Stimulated activated CD8-positive, alpha-beta memory T cell treated with anti-CD3 and anti-CD28 coated beads, Interleukin-4, amount 100 ng/mL, for 48 hours (primary cell): ENCODE results near the gene HOXA5.
A peak's percentile ranks its signal among the peaks of the same experiment; 100 is the strongest.

Source experiments
- DNase-seq: peaks from one replicate; pipeline ENCODE4 v3.0.0-alpha.2; 2020

The HOXA5 gene

GRCh38 chr7:27104341-27105058, 39.0 kb downstream of the HOXA5 start:
- no peak for DNase-seq

GRCh38 chr7:27103489-27104226, 39.8 kb downstream of the HOXA5 start:
- no peak for DNase-seq

DNA sequence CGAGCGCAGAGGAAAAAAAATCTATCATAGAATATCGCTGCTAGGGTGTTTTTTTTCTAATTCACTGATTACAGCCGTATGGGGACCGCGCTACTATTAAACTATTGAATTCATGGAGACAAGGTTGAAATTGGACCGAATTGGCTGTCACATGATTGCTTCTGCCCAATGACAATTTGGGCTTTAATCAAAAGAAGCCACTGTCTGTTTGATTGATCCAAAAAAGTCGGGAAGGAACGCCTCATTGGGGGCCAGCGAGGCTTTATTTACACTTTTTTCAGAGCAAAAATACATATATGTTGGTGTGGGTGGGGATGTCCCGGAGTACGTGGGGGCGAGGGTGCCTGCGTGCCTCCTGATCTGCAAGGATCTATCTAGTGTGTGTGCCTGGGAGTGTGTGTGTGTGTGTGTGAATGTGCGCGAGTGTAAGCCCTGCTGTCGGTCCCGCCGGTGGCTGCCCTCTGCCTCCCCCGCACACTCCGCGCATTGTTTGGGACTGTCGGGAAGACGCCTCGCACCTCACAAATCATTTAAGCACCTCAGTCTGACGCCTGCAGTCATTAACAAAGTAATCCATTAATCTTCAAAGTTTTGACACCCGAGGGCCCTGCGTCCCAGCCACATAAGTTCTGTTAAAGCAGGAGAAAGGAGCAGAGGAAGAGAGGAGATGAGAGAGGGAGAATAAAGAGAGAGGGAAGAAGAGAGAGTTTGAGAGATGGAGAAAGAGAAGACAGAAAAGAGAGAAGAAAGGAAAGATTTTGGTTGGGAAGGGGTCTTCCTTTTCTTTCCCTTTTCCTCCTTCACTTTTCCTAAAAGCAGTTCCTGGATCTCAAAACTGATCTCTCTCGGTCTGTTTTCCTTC, 40.7 kb downstream of the HOXA5 start, which contains the start of gene HOXA2:
TSS of gene HOXA2 (minus strand) at position 103 of the 862 bp plus-strand sequence. CDS start 183 bp downstream, outside the sequence.
- no peak for DNase-seq

GRCh38 chr7:27101957-27102580, 41.4 kb downstream of the HOXA5 start:
- DNase-seq, result no peak

GRCh38 chr7:27101171-27101956, 42.1 kb downstream of the HOXA5 start:
- DNase-seq, result no peak

GRCh38 chr7:27100694-27101170, 42.7 kb downstream of the HOXA5 start:
- DNase-seq, result no peak

DNA sequence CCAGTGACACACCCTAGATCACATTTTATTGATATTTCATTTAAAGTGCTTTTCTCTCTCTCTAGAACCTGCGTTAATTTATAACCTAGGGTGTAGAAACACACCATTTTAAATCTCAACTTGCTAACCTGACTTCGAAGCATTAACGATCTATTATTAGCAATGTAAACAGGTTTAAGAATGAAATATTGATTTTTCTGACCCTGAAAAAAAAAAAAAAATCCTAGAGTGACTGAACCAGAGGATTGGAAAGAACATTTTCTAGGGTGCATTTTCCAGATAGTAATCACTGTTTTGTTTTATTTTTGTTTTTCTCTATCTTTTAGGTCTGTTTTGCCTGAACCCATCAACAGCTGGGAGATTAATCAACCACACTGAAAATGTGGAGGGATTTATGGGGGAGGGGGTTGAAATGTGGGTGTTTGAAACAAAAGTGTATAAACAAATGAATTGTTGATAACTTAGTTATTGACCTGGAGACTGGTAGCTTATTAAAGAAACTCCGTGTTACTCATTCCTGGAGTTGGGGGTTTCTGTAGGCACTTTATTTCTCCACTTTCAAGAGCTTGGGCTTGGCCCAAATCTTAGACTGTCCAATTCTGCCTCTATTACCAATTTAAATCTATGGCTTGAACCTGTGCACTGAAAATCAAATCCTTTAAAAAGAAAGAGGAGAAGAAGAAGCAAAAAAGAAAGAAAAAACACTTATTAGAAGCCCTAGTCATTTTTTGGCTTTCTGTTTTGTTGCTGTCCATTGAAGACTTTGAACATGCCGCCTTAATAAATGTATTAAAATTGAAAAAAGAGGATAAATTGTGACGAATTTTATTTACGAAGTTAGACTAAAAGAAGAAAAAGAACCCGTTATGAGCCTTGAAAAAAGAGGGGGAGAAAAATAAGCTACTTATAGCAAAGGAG, 43.8 kb downstream of the HOXA5 start:
- no peak for DNase-seq

DNA sequence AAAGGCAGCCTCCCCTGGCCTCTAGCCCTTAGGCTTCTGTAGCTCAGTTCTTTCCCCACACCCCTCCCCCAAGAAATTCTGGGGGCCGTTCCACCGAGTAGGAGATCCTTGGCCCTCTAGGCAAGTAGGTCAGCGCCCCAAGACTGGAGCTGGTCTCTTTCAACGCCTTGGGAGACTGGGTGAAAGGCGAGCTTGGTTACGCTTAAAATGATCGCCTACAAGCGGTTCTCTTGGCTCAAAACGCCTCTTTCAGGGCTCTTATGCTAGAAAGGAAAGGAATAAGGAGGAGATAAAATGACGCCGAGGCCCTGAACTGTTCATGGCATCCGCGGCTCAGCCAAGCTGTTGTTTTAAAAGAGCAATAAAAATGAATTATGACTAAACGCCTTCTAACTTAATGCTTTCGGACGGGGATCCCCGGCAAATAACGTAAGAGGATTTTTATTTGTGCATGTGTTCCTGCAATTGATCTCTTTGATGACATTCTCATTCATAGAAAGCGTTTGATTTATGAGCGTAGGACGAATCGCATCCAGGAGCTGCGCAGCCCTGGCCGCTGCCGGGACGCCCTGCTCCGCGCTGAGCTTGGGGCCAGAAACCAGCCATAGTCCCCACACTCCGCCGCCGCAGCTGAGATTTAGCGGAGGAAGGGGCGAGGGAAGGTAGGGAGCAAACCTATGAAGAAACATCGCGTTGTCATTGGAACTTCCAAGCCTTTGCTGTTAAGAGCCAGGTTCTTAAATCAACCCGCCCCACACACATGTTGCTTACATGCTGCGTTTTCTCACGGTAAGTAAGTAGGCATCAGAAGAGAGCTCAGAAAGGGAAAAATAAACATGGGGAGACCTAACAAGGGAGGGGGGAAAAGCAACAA, 44.7 kb downstream of the HOXA5 start:
- no peak for DNase-seq

DNA sequence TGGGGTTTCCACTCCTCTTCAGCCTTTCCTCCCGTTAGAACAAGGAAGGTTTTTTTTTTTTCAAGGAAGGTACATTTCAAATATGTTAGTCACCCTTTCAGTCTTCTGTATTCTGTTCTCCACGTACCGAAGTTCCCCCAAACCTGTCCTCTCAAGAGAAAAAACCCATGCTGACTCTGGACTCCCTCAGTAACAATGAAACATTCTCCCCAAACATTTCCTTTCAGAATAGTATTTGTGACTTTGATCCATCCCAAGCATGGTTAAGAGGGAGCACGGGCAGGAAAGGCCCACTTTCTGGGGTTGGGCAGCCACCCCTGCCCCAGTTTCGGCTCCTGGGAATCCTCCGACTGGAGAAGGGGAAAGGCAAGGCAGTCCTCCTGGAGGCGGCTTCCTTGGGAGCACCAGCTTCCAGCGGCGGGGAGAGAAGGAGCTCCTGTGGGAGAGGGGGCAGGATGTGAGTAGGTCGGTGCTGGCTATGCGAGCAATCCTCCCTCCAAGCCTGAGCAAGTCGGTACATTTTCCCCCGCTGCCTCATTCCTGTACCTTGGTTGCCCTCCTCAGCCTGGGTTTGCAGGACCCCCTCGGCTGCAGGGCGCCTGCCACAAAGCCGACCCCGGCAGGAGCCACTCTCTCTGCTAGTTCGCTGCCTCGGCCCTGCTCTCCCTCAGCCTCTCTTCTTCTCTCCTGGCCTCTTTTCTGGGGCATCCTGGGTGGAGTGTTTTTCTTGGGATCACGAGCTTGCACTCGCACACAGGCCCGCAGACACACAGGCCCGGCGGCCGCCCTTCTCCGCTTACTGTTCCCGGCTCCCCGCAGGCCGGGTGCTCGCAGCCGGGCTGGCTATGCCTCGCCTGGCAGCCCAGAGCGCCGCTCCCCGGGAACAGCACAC, 45.5 kb downstream of the HOXA5 start:
- no peak for DNase-seq

DNA sequence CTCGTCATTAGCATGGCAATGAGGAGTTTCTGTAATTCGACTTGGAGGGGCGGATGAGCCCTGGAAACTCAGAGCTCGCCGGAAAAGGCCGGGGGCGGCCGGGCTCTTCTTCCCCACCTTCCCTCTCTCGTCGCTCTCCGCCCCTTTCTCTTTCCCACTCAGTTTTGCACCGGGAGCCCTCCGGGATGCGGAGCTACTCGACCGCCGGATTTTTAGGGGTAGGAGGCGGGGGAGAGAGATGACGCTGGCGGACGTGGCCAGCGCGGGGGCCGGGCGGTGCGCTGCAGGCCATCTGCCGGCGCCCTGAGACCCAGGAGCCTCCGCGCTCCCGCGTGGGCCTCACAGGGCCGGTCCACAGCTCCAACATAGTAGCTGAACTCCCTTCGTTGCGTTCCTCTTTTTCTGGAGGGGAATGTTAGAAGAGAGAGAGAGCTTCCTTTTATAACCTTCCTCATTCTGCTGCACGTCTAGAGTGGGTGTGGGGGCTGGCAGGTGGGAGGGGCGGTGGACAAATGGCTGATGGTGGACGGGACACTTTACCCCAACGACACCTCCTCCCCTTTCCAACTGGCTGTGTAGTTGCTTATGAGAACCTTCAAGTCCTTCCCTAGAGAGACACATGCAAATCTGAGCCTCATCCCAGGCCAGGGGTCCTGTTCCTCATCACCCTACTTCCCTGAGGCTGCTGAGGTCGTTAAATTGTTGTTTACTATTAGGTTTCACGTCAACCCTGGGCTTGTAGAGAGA, 46.5 kb downstream of the HOXA5 start:
- no peak for DNase-seq

- peak; percentile 80 for DNase-seq
Observed at GRCh38 chr7:27095897-27096767, 47.3 kb downstream of the HOXA5 start, which contains the start of gene HOXA1. Gene HOXA1, minus strand, starts transcription at chr7:27096000. Its CDS starts 88 bp downstream, at chr7:27095912.

DNA sequence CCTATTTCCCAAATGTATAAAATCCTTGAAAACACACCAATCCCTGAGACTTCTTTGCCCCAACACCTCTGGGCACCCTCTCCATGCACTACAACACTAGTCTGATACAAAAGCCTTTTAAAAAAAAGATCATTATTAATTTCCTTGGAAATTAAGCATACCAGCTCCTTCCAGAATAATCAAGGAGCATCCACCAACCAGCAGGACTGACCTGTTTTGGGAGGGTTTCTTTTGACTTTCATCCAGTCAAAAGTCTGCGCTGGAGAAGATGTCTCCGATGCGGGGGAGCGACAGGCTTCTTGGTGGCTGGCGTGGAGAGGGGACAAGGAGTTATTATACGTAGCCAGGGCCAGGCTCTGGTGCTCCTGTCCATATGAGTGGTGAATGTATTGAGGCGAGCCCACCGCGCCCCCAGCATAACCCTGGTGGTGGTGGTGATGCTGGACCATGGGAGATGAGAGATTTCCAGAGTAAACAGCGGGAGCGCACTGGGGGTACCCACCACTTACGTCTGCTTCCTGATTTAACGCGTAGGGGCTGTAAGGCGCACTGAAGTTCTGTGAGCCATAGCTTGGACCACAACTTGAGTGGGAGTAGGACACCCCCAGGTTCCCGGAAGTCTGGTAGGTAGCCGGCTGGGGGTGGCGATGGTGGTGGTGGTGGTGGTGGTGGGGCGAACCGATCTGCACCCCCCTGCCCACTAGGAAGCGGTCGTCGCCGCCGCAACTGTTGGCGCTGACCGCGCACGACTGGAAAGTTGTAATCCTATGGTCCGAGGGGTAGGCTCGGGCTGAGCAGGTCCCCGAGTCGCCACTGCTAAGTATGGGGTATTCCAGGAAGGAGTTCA, 48.2 kb downstream of the HOXA5 start:
- DNase-seq, result no peak

DNA sequence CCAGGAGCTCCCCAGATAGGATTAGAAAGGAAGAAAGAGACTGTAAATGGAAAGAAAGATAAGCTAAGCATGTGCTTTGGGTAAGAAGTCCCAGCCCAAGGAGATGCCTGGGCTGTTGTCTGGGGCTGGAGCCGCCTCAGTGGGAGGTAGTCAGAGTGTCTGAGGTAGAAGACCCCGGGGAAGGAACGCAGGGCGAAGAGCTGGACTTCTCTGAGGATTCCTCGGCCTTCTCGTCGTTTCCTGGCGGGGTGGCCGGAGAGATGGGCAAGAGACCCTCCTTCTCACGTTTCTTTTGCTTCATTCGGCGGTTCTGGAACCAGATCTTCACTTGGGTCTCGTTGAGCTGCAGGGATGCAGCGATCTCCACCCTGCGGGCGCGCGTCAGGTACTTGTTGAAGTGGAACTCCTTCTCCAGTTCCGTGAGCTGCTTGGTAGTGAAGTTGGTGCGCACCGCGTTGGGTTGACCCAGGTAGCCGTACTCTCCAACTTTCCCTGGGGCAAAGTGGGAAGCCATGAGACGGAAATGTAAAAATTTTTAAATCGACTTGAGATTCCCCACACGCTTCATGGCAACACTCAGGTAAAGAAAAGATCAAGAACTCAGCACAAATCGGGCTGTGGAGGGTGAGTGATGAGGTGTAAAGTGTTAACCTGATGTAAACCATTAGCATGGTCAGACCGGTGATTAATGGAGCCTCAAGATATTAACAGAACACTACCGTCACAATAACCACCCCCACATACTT, 49.0 kb downstream of the HOXA5 start:
- DNase-seq, result no peak

GRCh38 chr7:27093184-27093895, 50.1 kb downstream of the HOXA5 start:
- no peak for DNase-seq

- no peak for DNase-seq
Observed at GRCh38 chr7:27092819-27093110, 50.7 kb downstream of the HOXA5 start.
